Measurements from ENCODE around the gene TMEM131. TPM values are rescaled to one million over a fixed set of nuclear protein-coding genes. Genes with fewer than 3 reads are reported as not detected.

The TMEM131 gene
- total RNA-seq, 1 donor from 2014 or later: 35.3 TPM

DNA sequence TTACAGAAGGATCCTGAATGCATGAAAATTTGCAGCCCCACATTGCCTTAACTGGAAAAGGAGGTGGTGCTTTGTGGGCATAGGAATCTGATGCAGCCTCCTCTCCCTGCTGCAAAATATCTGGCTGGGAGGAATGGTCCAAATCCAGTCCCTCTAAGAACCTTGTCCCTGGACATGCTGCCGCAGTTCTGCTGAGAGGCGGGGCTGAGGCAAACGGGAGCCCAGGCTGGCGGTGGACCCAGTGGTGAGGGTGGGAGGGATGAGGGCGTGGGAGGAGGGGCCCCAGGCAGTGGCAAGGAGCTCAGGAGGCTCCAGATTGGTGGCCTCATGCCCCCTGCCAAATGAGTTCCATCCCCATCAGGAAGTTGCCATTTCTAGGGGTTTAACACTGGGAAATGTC, 246.2 kb downstream of the TMEM131 start:
- no peaks in the 10 kb centered on the region for H3K9me3 Mint-ChIP-seq (ENCODE audit: unreplicated experiment)
- Histone ChIP-seq H3K36me3 (ENCODE audit: insufficient read depth, low read length) (peaks cover under 1% of the 10 kb centered on the region), H3K4me3 (ENCODE audit: insufficient read depth, low read depth, low read length) (no peak overlapping the region), H3K79me2 (ENCODE audit: insufficient read depth, low read length) (no peaks in the 10 kb centered on the region), H3K27me3 (ENCODE audit: insufficient read depth, low read length) (no peaks in the 10 kb centered on the region), H3K9me3 (ENCODE audit: insufficient read depth, low read depth, low read length) (no peaks in the 10 kb centered on the region), H3K9ac (ENCODE audit: low read length) (no peak overlapping the region), H2AFZ (ENCODE audit: low read depth, low read length) (no peak overlapping the region), H3K4me1 (ENCODE audit: insufficient read depth, low read length) (peaks cover 6% of the 10 kb centered on the region), H4K20me1 (ENCODE audit: insufficient read depth, low read length) (no peaks in the 10 kb centered on the region), H3K4me2 (ENCODE audit: low read length) (no peak overlapping the region), H3K27ac (ENCODE audit: low read depth, low read length) (no peak overlapping the region)
- H3K27me3 Mint-ChIP-seq (ENCODE audit: low read depth, unreplicated experiment): no peaks in the 10 kb centered on the region
- H3K4me3 Mint-ChIP-seq (ENCODE audit: unreplicated experiment): no peak overlapping the region
- FAIRE-seq (no peak), DNase-seq (ENCODE audit: low read depth) (no peak)
- TF ChIP-seq EZH2 (IDR thresholded peaks at IDR 0.05; ENCODE audit: insufficient read depth, low read length): no peak
- TF ChIP-seq, protein P1, sequence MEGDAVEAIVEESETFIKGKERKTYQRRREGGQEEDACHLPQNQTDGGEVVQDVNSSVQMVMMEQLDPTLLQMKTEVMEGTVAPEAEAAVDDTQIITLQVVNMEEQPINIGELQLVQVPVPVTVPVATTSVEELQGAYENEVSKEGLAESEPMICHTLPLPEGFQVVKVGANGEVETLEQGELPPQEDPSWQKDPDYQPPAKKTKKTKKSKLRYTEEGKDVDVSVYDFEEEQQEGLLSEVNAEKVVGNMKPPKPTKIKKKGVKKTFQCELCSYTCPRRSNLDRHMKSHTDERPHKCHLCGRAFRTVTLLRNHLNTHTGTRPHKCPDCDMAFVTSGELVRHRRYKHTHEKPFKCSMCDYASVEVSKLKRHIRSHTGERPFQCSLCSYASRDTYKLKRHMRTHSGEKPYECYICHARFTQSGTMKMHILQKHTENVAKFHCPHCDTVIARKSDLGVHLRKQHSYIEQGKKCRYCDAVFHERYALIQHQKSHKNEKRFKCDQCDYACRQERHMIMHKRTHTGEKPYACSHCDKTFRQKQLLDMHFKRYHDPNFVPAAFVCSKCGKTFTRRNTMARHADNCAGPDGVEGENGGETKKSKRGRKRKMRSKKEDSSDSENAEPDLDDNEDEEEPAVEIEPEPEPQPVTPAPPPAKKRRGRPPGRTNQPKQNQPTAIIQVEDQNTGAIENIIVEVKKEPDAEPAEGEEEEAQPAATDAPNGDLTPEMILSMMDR (IDR thresholded peaks at IDR 0.05; ENCODE audit: insufficient read depth, low read depth, low read length): no peak
- H3K27ac Mint-ChIP-seq (ENCODE audit: unreplicated experiment): no peak overlapping the region
- peaks cover 22% of the 10 kb centered on the region for H3K4me1 Mint-ChIP-seq (ENCODE audit: low read depth, unreplicated experiment)
- peaks cover 2% of the 10 kb centered on the region for H3K36me3 Mint-ChIP-seq (ENCODE audit: low read depth, unreplicated experiment)

DNA sequence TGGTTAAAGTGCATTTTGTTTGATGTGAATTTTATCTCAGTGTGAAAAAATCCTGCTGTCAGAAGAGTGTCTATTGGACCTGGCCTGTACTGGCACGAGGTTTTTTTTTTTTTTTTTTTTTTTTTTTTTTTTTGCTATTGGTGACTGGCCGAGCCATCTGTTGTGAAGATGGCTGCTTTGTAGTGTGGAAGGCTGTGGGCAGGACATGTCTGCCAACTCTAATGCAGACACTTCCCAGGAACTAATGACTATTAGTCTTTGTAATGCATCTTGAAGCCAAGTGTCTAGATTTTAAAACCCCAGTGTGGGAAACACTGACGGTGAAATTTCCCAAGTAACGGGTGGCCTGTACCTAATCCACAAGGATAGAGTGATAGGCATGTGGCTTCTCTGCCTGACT, 248.0 kb downstream of the TMEM131 start:
- no peak overlapping the region for H2AFZ ChIP-seq (ENCODE audit: low read depth, low read length)
- no peaks in the 10 kb centered on the region for H3K79me2 ChIP-seq (ENCODE audit: insufficient read depth, low read length)
- Mint-ChIP-seq H3K27me3 (ENCODE audit: low read depth, unreplicated experiment) (no peaks in the 10 kb centered on the region), H3K36me3 (ENCODE audit: low read depth, unreplicated experiment) (peaks cover 2% of the 10 kb centered on the region), H3K9me3 (ENCODE audit: unreplicated experiment) (no peaks in the 10 kb centered on the region), H3K27ac (ENCODE audit: unreplicated experiment) (peak overlapping the region; percentile 44), H3K4me1 (ENCODE audit: low read depth, unreplicated experiment) (peaks cover 25% of the 10 kb centered on the region), H3K4me3 (ENCODE audit: unreplicated experiment) (no peak overlapping the region)
- H4K20me1 ChIP-seq (ENCODE audit: insufficient read depth, low read length): no peaks in the 10 kb centered on the region
- H3K27me3 ChIP-seq (ENCODE audit: insufficient read depth, low read length): no peaks in the 10 kb centered on the region
- TF ChIP-seq, protein P1 (IDR thresholded peaks at IDR 0.05; ENCODE audit: insufficient read depth, low read depth, low read length): no peak
- no peak for TF ChIP-seq EZH2 (IDR thresholded peaks at IDR 0.05; ENCODE audit: insufficient read depth, low read length)
- no peak overlapping the region for H3K4me2 ChIP-seq (ENCODE audit: low read length)
- FAIRE-seq (no peak), DNase-seq (ENCODE audit: low read depth) (peak; percentile 82)
- no peaks in the 10 kb centered on the region for H3K9me3 ChIP-seq (ENCODE audit: insufficient read depth, low read depth, low read length)
- no peak overlapping the region for H3K9ac ChIP-seq (ENCODE audit: low read length)
- no peaks in the 10 kb centered on the region for H3K36me3 ChIP-seq (ENCODE audit: insufficient read depth, low read length)
- H3K27ac ChIP-seq (ENCODE audit: low read depth, low read length): no peak overlapping the region
- no peak overlapping the region for H3K4me3 ChIP-seq (ENCODE audit: insufficient read depth, low read depth, low read length)
- H3K4me1 ChIP-seq (ENCODE audit: insufficient read depth, low read length): peaks cover 6% of the 10 kb centered on the region

DNA sequence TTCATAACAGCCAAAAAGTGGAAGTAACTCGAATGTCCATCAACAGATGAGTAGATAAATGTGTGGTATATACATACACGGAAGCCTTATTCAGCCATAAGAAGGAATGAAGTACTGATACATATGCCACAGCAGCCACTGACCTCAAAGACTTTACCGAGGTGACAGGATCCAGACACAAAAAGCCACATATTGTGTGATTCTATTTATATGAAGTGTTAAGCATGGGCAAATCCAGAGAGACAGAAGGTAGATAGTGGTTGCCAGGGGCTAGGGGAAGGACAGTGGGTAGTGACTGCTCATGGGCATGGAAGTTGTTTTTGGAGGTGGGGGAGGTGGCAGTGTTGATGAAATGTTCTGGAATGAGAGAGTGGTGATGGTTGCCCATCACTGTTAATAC, 248.5 kb downstream of the TMEM131 start:
- H3K36me3 Mint-ChIP-seq (ENCODE audit: low read depth, unreplicated experiment): peaks cover 2% of the 10 kb centered on the region
- peaks cover 23% of the 10 kb centered on the region for H3K4me1 Mint-ChIP-seq (ENCODE audit: low read depth, unreplicated experiment)
- TF ChIP-seq, protein P1 (IDR thresholded peaks at IDR 0.05; ENCODE audit: insufficient read depth, low read depth, low read length): no peak
- TF ChIP-seq EZH2 (IDR thresholded peaks at IDR 0.05; ENCODE audit: insufficient read depth, low read length): no peak
- Histone ChIP-seq H3K9me3 (ENCODE audit: insufficient read depth, low read depth, low read length) (no peaks in the 10 kb centered on the region), H3K4me1 (ENCODE audit: insufficient read depth, low read length) (peaks cover 8% of the 10 kb centered on the region), H3K4me2 (ENCODE audit: low read length) (no peak overlapping the region), H3K4me3 (ENCODE audit: insufficient read depth, low read depth, low read length) (no peak overlapping the region), H3K79me2 (ENCODE audit: insufficient read depth, low read length) (no peaks in the 10 kb centered on the region), H3K9ac (ENCODE audit: low read length) (no peak overlapping the region), H4K20me1 (ENCODE audit: insufficient read depth, low read length) (no peaks in the 10 kb centered on the region), H3K27me3 (ENCODE audit: insufficient read depth, low read length) (no peaks in the 10 kb centered on the region), H3K36me3 (ENCODE audit: insufficient read depth, low read length) (no peaks in the 10 kb centered on the region), H2AFZ (ENCODE audit: low read depth, low read length) (no peak overlapping the region), H3K27ac (ENCODE audit: low read depth, low read length) (no peak overlapping the region)
- DNase-seq (ENCODE audit: low read depth) (no peak), FAIRE-seq (no peak)
- H3K9me3 Mint-ChIP-seq (ENCODE audit: unreplicated experiment): no peaks in the 10 kb centered on the region
- peak overlapping the region; percentile 44 for H3K27ac Mint-ChIP-seq (ENCODE audit: unreplicated experiment)
- no peaks in the 10 kb centered on the region for H3K27me3 Mint-ChIP-seq (ENCODE audit: low read depth, unreplicated experiment)
- no peak overlapping the region for H3K4me3 Mint-ChIP-seq (ENCODE audit: unreplicated experiment)

All from astrocyte (in vitro differentiated cells and primary cell).